ENCODE data around the gene TBC1D16.
A peak's percentile ranks its signal among the peaks of the same experiment; 100 is the strongest.

Gene TBC1D16

GRCh38 chr17:79919862-79920720 is 115.6 kb downstream of the TBC1D16 start:
- no peak for TF ChIP-seq CTCF (IDR thresholded peaks at IDR 0.05; ENCODE audit: low read depth, low read length)
- in situ Hi-C loops (cut with HindIII; ENCODE audit: low sequenced_read_pairs): no loop called here

GRCh38 chr17:79919164-79919585 is 116.5 kb downstream of the TBC1D16 start:
- peak; percentile 20 for DNase-seq (ENCODE audit: low read depth, low spot score)
- no peak for TF ChIP-seq CTCF (IDR thresholded peaks at IDR 0.05; ENCODE audit: low read depth, low read length)
- H3K4me3 ChIP-seq (ENCODE audit: low read depth, low read length): no peak overlapping the region
- in situ Hi-C loops (cut with HindIII; ENCODE audit: low sequenced_read_pairs): no loop called here

More at GRCh38 chr17:79919862-79920720, 115.6 kb downstream of the TBC1D16 start:
- no peak for DNase-seq (ENCODE audit: low read depth, low spot score)
- H3K4me3 ChIP-seq (ENCODE audit: low read depth, low read length): no peak overlapping the region

- TF ChIP-seq CTCF (IDR thresholded peaks at IDR 0.05; ENCODE audit: low read depth, low read length): no peak
- DNase-seq (ENCODE audit: low read depth, low spot score): no peak
- no peak overlapping the region for H3K4me3 ChIP-seq (ENCODE audit: low read depth, low read length)
Measured at GRCh38 chr17:79918581-79919163, 117.0 kb downstream of the TBC1D16 start.

GRCh38 chr17:79917902-79918484 is 117.7 kb downstream of the TBC1D16 start:
- no peak for TF ChIP-seq CTCF (IDR thresholded peaks at IDR 0.05; ENCODE audit: low read depth, low read length)
- no peak overlapping the region for H3K4me3 ChIP-seq (ENCODE audit: low read depth, low read length)
- DNase-seq (ENCODE audit: low read depth, low spot score): no peak
- in situ Hi-C loops (cut with HindIII; ENCODE audit: low sequenced_read_pairs): no loop called here

More at GRCh38 chr17:79918581-79919163, 117.0 kb downstream of the TBC1D16 start:
- in situ Hi-C loops (cut with HindIII; ENCODE audit: low sequenced_read_pairs): no loop called here

- in situ Hi-C loops (cut with HindIII; ENCODE audit: low sequenced_read_pairs): no loop called here
Measured at GRCh38 chr17:79916991-79917901, 118.4 kb downstream of the TBC1D16 start.

More at GRCh38 chr17:79916991-79917901, 118.4 kb downstream of the TBC1D16 start:
- DNase-seq (ENCODE audit: low read depth, low spot score): no peak
- no peak overlapping the region for H3K4me3 ChIP-seq (ENCODE audit: low read depth, low read length)
- no peak for TF ChIP-seq CTCF (IDR thresholded peaks at IDR 0.05; ENCODE audit: low read depth, low read length)
